ENCODE measurements around the gene EEIG2. TPM values are rescaled to one million over a fixed set of nuclear protein-coding genes. Genes with fewer than 3 reads are reported as not detected.
"Not testable (repeated sequence)": the region's sequence is repeated elsewhere in the genome, so short reads cannot be mapped to it uniquely, and the experiment has no call there.

Gene EEIG2
- 1 to 10 TPM; 7.0 to 9.2 TPM for total RNA-seq

DNA sequence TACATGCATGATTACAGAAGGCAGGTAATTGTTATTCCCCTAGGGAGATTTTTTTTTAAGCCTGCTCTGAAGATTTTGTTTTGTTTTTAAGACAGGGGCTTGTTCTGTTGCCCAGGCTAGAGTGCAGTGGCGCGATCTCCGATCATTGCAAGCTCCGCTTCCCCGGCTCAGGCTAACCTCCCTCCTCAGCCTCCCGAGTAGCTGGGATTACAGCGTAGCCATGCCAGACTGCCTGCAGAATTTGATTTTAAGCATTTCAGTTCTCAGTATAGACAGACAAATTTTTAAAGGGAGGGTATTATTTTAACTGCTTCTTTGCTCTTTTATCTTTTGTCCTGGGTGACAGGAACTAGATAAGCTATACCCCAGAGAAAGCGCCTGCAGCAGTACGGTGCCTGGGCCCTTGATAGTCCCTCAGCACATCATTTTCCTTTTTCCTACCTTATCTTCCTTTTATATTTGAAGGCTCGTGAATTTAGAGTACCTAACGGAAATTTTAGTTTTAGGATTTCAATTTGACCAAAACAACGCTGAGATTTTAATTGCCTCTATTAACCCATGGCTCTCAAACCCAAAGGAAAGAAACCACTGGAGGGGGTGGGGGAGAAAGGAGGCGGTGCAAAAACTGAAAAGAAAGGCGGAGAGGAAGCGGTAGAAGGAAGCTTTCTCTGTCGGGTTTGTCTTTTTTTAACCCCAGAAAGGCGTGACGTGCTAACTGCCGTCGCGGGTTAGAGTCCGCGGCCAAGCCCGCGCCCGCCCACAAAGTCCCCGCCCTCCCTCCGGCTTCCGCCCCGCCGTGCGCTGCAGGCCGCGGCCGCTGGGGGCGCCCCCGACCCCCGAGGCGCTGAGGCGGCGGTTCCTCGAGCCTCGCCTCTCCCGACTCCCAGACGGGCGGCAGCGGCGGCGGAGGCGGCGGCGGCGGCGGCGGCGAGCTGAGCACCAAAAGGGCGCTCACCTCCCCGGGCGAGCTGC, at the start of gene EEIG2:
Gene EEIG2 (plus strand): TSS at position 886 of the 972 bp plus-strand sequence. CDS start 329 bp downstream, outside the sequence.
- ATAC-seq (peak; percentile 92), DNase-seq (peak; percentile 75 to 84 (median 82))
- no peaks in the 10 kb centered on the region for H3K9me3 ChIP-seq
- intact Hi-C loops (cut with DNase I): loop anchor here (10.0 kb wide), 1 partner anchor 45 kb away; no protein-coding TSS in a partner anchor
- H3K27ac ChIP-seq: peak within 1 kb of the TSS in 3 of 4 donors; percentile 50 to 61 (median 54)
- peaks cover 21% of the 10 kb centered on the region for H3K4me1 ChIP-seq
- peak within 1 kb of the TSS; percentile 31 to 32 for H3K4me3 ChIP-seq
- no peaks in the 10 kb centered on the region for H3K36me3 ChIP-seq (replicated peaks in 1 of 2; ENCODE audit: insufficient read depth in 1 of 2, low read depth in 2 of 2)
- 21 to 25% methylated on average over 26 to 36 of the region's 59 CpGs for WGBS, 2 donors
- no peaks in the 10 kb centered on the region for H3K27me3 ChIP-seq
- TF ChIP-seq CTCF (IDR thresholded peaks at IDR 0.05) (peak; percentile 36 to 93 (median 83)), POLR2A (IDR thresholded peaks at IDR 0.05) (no peak)

GRCh38 chr1:108511764-108512163, 48.1 kb upstream of the EEIG2 start:
- intact Hi-C loops (cut with DNase I): loop anchor here (5.0 to 10.0 kb wide), 3 partner anchors 53 to 383 kb away; partner anchors contain the start of gene EEIG2
- TF ChIP-seq POLR2A (IDR thresholded peaks at IDR 0.05) (no peak), CTCF (IDR thresholded peaks at IDR 0.05) (no peak)

DNA sequence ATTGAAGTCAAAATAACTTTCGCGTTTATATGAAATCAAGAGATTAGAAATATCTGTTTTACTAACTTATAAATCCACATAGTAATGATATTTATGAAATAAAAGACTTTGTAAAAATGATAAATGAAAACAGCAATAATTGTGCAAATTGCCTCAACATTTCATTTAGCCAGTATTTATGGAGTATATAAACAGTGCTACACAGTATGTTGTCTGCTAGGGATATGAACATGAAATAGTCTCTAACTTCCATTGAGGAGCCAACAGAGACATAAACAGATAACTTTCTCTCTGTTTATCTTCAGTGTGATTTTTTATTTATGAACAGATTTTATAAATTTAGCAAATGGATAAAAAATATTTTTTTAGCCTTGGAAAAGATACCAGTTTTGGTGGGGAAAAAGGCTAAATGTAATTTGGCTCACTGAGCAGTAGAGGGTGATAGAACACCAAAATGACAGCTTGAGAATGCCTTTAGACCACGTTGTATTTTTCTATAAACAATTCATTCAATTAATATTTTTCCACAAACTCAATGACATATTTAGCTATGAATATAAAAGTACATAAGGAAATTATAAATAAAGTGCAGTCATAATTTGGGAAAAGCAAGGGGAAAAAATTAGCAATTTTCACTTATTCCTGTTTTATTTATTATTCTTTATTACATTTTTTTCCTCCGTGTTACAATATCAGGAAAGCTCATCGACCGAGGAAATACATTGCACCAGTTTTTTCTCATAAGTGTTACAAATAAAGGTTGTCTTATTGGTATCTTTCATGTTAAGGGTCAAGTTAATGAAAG, 47.5 kb upstream of the EEIG2 start:
- H3K36me3 ChIP-seq (replicated peaks in 1 of 2; ENCODE audit: insufficient read depth in 1 of 2, low read depth in 2 of 2): no peaks in the 10 kb centered on the region
- H3K4me1 ChIP-seq: no peaks in the 10 kb centered on the region
- no peaks in the 10 kb centered on the region for H3K9me3 ChIP-seq
- ATAC-seq: peak; percentile 66
- no peak overlapping the region for H3K27ac ChIP-seq
- TF ChIP-seq POLR2A (IDR thresholded peaks at IDR 0.05) (no peak), CTCF (IDR thresholded peaks at IDR 0.05) (peak; percentile 70 to 93 (median 88))
- no peak overlapping the region for H3K4me3 ChIP-seq
- no peak for DNase-seq
- no peaks in the 10 kb centered on the region for H3K27me3 ChIP-seq
- intact Hi-C loops (cut with DNase I): loop anchor here (5.0 to 10.0 kb wide), 3 partner anchors 52 to 382 kb away; partner anchors contain the start of gene EEIG2
- 38 to 41% methylated on average over 6 of the region's 6 CpGs for WGBS, 2 donors

More at GRCh38 chr1:108511764-108512163, 48.1 kb upstream of the EEIG2 start:
- H3K27me3 ChIP-seq: no peaks in the 10 kb centered on the region
- H3K9me3 ChIP-seq: no peaks in the 10 kb centered on the region
- no peaks in the 10 kb centered on the region for H3K4me1 ChIP-seq
- H3K27ac ChIP-seq: no peak overlapping the region
- H3K4me3 ChIP-seq: no peak overlapping the region
- DNase-seq (no peak), ATAC-seq (no peak)
- WGBS, 2 donors: 38 to 39% methylated on average over 3 of the region's 3 CpGs
- H3K36me3 ChIP-seq (replicated peaks in 1 of 2; ENCODE audit: insufficient read depth in 1 of 2, low read depth in 2 of 2): no peaks in the 10 kb centered on the region

DNA sequence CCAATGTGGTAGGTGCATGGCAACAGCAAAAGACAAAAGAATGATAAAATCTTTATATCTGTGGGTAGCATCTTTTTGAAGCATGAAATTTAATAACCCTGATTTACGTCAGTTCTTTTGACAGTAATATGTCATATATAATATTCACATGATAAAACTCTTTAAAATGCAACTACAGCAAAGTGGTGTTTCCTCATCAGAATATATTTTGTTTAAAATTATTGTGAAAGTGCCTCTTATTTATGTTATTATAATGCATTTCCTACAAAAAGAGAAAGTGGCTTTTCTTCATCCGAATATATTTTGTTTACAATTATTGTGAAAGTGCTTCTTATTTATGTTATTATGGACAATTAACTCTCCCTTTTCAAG, 46.9 kb upstream of the EEIG2 start:
- TF ChIP-seq CTCF (IDR thresholded peaks at IDR 0.05) (no peak), POLR2A (IDR thresholded peaks at IDR 0.05) (no peak)
- Histone ChIP-seq H3K9me3 (no peaks in the 10 kb centered on the region), H3K27me3 (no peaks in the 10 kb centered on the region), H3K4me3 (no peak overlapping the region), H3K27ac (no peak overlapping the region), H3K36me3 (replicated peaks in 1 of 2; ENCODE audit: insufficient read depth in 1 of 2, low read depth in 2 of 2) (no peaks in the 10 kb centered on the region), H3K4me1 (no peaks in the 10 kb centered on the region)
- ATAC-seq (no peak), DNase-seq (no peak)
- intact Hi-C loops (cut with DNase I): loop anchor here (5.0 to 10.0 kb wide), 3 partner anchors 52 to 382 kb away; partner anchors contain the start of gene EEIG2
- 28 to 31% methylated on average over 2 of the region's 2 CpGs for WGBS, 2 donors

GRCh38 chr1:108513914-108514313, 46.0 kb upstream of the EEIG2 start:
- H3K9me3 ChIP-seq; H3K4me3 ChIP-seq; H3K27me3 ChIP-seq; H3K36me3 ChIP-seq (replicated peaks in 1 of 2; ENCODE audit: insufficient read depth in 1 of 2, low read depth in 2 of 2); DNase-seq; H3K4me1 ChIP-seq; ATAC-seq; H3K27ac ChIP-seq: not testable (repeated sequence)
- WGBS, 2 donors: 85 to 100% methylated on average over 2 of the region's 2 CpGs
- intact Hi-C loops (cut with DNase I): loop anchor here (5.0 to 10.0 kb wide), 3 partner anchors 51 to 381 kb away; partner anchors contain the start of gene EEIG2

DNA sequence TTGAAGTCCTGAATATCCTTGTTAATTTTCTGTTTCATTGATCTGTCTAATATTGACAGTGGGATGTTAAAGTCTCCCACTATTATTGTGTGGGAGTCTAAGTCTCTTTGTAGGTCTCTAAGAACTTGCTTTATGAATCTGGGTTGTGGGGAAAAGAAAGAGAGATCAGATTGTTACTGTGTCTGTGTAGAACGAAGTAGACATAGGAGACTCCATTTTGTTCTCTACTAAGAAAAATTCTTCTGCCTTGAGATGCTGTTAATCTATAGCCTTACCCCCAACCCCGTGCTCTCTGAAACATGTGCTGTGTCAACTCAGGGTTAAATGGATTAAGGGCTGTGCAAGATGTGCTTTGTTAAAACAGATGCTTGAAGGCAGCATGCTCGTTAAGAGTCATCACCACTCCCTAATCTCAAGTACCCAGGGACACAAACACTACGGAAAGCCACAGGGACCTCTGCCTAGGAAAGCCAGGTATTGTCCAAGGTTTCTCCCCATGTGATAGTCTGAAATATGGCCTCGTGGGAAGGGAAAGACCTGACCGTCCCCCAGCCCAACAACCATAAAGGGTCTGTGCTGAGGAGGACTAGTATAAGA, 42.5 kb upstream of the EEIG2 start:
- WGBS, 2 donors: 61 to 72% methylated on average over 6 of the region's 6 CpGs
- H3K36me3 ChIP-seq (replicated peaks in 1 of 2; ENCODE audit: insufficient read depth in 1 of 2, low read depth in 2 of 2); H3K9me3 ChIP-seq; H3K4me3 ChIP-seq; DNase-seq; H3K27ac ChIP-seq; ATAC-seq; H3K4me1 ChIP-seq; H3K27me3 ChIP-seq: not testable (repeated sequence)
- intact Hi-C loops (cut with DNase I): loop anchor here (10.0 kb wide), 2 partner anchors 47 to 377 kb away; partner anchors contain the start of gene EEIG2

Data from body of pancreas (tissue), 4 donors.